HepG2 (cell line): ENCODE data around the gene LIFR. TPM values are rescaled to one million over a fixed set of nuclear protein-coding genes. Genes with fewer than 3 reads are reported as not detected.

Experiments used
- PRDM10 ChIP-seq: sonication (generic); formaldehyde crosslinking; IDR thresholded peaks from 2 replicates; pipeline ENCODE4 v1.4.0; 2020; ENCODE audit warnings: low read depth, missing genetic modification reagents
- REST ChIP-seq, 2 experiments: IDR thresholded peaks; 2 replicates each; pipeline ENCODE4 v1.6.1; 2011 to 2012; ENCODE audit warnings: low read length in 2 of 2, borderline replicate concordance in 1 of 2, low read depth in 1 of 2, mild to moderate bottlenecking in 1 of 2, moderate library complexity in 1 of 2
- SMARCE1 ChIP-seq: fragments of 450-650 bp; IDR thresholded peaks from 2 replicates; pipeline ENCODE4 v1.6.1; 2017; ENCODE audit warnings: borderline replicate concordance
- TFE3 ChIP-seq: IDR thresholded peaks from 2 replicates; pipeline ENCODE4 v1.6.1; 2016
- TRAFD1 ChIP-seq: sonication (generic); formaldehyde crosslinking; IDR thresholded peaks from 2 replicates; pipeline ENCODE4 v1.5.1; 2020; ENCODE audit warnings: missing genetic modification reagents, mild to moderate bottlenecking, borderline replicate concordance
- ZGPAT ChIP-seq: IDR thresholded peaks from 2 replicates; pipeline ENCODE4 v1.6.1; 2016; ENCODE audit warnings: mild to moderate bottlenecking
- ZNF12 ChIP-seq: sonication (generic); formaldehyde crosslinking; IDR thresholded peaks from 2 replicates; pipeline ENCODE4 v1.5.0; 2020; ENCODE audit warnings: missing genetic modification reagents
- ZNF143 ChIP-seq: sonication (generic); formaldehyde crosslinking; IDR thresholded peaks from 2 replicates; pipeline ENCODE4 v1.4.0; 2020; ENCODE audit warnings: missing genetic modification reagents
- ZNF276 ChIP-seq: sonication (generic); formaldehyde crosslinking; IDR thresholded peaks from 2 replicates; pipeline ENCODE4 v1.4.0; 2020; ENCODE audit warnings: mild to moderate bottlenecking, low read depth, missing genetic modification reagents
- ZNF362 ChIP-seq: sonication (generic); formaldehyde crosslinking; IDR thresholded peaks from 2 replicates; pipeline ENCODE4 v1.4.0; 2020; ENCODE audit warnings: missing genetic modification reagents, mild to moderate bottlenecking, borderline replicate concordance
- ZNF724P ChIP-seq: sonication (generic); formaldehyde crosslinking; IDR thresholded peaks from 2 replicates; pipeline ENCODE4 v1.8.0; 2022; ENCODE audit warnings: missing genetic modification reagents, borderline replicate concordance
- ZNF83 ChIP-seq: sonication (generic); formaldehyde crosslinking; IDR thresholded peaks from 2 replicates; pipeline ENCODE4 v1.4.0; 2020; ENCODE audit warnings: missing genetic modification reagents, mild to moderate bottlenecking, borderline replicate concordance
- ZSCAN9 ChIP-seq: IDR thresholded peaks from 2 replicates; pipeline ENCODE4 v1.6.1; 2016; ENCODE audit warnings: borderline replicate concordance
- polyA plus RNA-seq, 8 experiments: library from polyadenylated mRNA; depleted of rRNA in 3 of 8; stranded (reverse) in 7 of 8; unstranded in 1 of 8; fragments of >200 nt; fragmentation: Illumina TruSeq in 4 of 8; extraction: Trizol in 4 of 8; gene quantifications; 2 replicates each; pipeline versions ENCODE4 v1.2.1 to v1.2.3, GENCODE V29; 2011 to 2016; ENCODE audit warnings: low read depth in 4 of 8, missing spikeins in 1 of 8, mixed read lengths in 1 of 8; ENCODE audit not compliant: insufficient read depth in 1 of 8
- total RNA-seq, 5 experiments: library from RNA; depleted of rRNA; stranded (reverse); fragments of >200 nt; fragmentation: Illumina TruSeq; extraction: Trizol; gene quantifications; 2 replicates each; pipeline ENCODE4 v1.2.3, GENCODE V29; 2016; ENCODE audit warnings: low read depth in 1 of 5

Gene LIFR
- total and polyA plus RNA-seq, 2 of the 13 experiments (the other 11 are each of a cell fraction or from before 2014, with no cell fraction given), result 6.3 to 25.2 TPM

GRCh38 chr5:38546691-38547146, 9.7 kb downstream of the LIFR start (continued):
- no peak for TF ChIP-seq PRDM10
- TF ChIP-seq SMARCE1, result no peak
- TF ChIP-seq TFE3 (CRISPR knock-in tag), result 0 out of 2 replicates have a peak, but pooled peaks have one; percentile 47
- TF ChIP-seq ZNF12 (CRISPR knock-in tag), result 0 out of 2 replicates have a peak, but pooled peaks have one; percentile 55
- peak; percentile 77 for TF ChIP-seq ZGPAT (CRISPR knock-in tag)
- TF ChIP-seq TRAFD1 (CRISPR knock-in tag), result no peak
- no peak for TF ChIP-seq ZNF724P
- TF ChIP-seq ZNF276, result no peak
- peak; percentile 100 for TF ChIP-seq ZSCAN9 (CRISPR knock-in tag)
- no peak for TF ChIP-seq ZNF143 (CRISPR knock-in tag)
- TF ChIP-seq ZNF83 (CRISPR knock-in tag), result no peak
- TF ChIP-seq REST (IDR thresholded peaks at IDR 0.05; ENCODE audit: borderline replicate concordance in 1 of 2, low read depth in 1 of 2, low read length in 2 of 2), result 0 out of 4 replicates have a peak, but pooled peaks of 1 of the 2 experiments have one; percentile 16
- no peak for TF ChIP-seq ZNF362 (CRISPR knock-in tag)
